WI38 (cell line): ENCODE results near the gene OAS1.

Experiments
- H3K4me3 ChIP-seq: 2 replicates; pipeline ENCODE4 v1.5.1; 2011; ENCODE audit warnings: low read depth, mild to moderate bottlenecking, control low read depth, low read length
- TF ChIP-seq, protein P1 (sequence below): IDR thresholded peaks from 2 replicates; pipeline ENCODE4 v1.5.1; 2012; ENCODE audit warnings: low read depth, mild to moderate bottlenecking, control low read depth, low read length

OAS1 gene

DNA sequence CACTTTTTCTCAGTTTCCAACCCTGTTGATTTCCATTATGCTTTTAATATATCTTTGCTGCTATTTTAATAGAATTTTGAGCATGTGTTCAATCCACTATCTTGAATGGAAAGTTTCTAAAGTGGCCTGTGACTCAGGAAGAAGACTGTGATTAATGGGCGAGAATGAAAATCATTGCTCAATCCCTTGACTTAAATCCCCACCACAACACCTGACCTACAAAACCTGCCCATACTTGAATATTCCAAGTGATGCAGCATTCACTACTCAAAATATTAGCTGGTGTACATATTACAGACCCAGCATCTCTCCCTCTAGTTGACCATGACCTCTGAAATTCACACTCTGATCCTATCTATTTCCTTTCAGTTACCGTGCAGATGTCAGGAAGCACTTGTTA, 30.2 kb downstream of the OAS1 start:
- TF ChIP-seq, protein P1, sequence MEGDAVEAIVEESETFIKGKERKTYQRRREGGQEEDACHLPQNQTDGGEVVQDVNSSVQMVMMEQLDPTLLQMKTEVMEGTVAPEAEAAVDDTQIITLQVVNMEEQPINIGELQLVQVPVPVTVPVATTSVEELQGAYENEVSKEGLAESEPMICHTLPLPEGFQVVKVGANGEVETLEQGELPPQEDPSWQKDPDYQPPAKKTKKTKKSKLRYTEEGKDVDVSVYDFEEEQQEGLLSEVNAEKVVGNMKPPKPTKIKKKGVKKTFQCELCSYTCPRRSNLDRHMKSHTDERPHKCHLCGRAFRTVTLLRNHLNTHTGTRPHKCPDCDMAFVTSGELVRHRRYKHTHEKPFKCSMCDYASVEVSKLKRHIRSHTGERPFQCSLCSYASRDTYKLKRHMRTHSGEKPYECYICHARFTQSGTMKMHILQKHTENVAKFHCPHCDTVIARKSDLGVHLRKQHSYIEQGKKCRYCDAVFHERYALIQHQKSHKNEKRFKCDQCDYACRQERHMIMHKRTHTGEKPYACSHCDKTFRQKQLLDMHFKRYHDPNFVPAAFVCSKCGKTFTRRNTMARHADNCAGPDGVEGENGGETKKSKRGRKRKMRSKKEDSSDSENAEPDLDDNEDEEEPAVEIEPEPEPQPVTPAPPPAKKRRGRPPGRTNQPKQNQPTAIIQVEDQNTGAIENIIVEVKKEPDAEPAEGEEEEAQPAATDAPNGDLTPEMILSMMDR: no peak

DNA sequence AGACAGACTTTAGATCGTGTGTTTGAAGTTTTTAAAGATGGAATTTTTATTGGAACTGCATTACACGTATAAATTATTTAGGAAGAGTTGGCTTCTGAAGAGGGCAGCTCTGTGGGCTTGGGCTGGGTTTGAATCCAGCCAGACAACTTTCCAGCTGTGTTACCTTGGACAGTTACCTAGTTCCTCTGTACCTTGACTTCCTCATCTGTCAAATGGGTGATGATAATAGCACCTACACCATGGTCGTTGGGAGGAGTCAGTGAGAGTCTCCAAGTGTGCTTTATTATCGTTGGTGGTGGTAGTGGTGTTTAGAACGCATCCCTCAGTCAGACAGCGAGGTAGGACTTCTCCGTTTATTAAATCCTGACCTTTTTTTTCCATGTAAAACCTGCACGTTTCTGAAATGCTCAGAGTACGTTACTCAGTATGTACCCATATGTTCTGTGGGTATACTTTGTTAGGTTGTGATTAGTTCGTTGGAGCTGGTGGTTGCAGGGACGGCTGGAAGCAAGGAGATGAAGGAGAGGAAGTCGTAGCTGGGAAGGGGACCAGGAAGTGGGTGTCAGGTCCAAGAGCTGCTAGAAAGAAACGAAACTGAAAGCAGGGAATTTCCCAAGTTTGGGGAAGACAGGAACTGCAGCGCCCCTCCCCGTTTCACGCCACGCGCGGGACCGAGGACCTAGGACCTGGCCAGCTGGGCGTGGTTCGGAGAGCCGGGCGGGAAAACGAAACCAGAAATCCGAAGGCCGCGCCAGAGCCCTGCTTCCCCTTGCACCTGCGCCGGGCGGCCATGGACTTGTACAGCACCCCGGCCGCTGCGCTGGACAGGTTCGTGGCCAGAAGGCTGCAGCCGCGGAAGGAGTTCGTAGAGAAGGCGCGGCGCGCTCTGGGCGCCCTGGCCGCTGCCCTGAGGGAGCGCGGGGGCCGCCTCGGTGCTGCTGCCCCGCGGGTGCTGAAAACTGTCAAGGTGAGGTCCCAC, 31.3 kb downstream of the OAS1 start, which contains the start of gene OAS3:
TSS of gene OAS3 (plus strand) at position 734 of the 979 bp plus-strand sequence. CDS start at position 791, 57 bp downstream.
- peak within 1 kb of the TSS; percentile 61 for H3K4me3 ChIP-seq
- TF ChIP-seq, protein P1: no peak

More for the DNA sequence above, 30.2 kb downstream of the OAS1 start:
- H3K4me3 ChIP-seq: no peak overlapping the region

DNA sequence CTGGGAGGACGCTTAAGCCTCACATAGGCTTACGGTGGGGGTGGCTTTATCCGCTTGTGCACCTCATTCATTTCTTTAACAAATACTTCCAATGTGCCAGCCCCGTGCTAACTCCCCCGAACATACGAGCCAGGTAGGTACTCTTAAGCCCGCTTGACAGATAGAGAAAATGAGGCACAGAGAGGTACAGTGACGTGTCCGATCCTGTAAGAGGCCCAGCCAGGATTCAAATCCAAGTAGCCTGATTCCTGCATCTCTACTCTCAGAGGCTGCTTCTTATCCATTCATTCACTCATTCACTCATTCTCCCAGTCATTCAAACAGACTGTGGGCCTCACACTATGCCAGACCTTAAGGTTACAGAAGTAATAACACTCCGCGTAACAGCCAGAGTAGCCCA, 32.0 kb downstream of the OAS1 start:
- H3K4me3 ChIP-seq: peak overlapping the region; percentile 61
- TF ChIP-seq, protein P1: no peak

DNA sequence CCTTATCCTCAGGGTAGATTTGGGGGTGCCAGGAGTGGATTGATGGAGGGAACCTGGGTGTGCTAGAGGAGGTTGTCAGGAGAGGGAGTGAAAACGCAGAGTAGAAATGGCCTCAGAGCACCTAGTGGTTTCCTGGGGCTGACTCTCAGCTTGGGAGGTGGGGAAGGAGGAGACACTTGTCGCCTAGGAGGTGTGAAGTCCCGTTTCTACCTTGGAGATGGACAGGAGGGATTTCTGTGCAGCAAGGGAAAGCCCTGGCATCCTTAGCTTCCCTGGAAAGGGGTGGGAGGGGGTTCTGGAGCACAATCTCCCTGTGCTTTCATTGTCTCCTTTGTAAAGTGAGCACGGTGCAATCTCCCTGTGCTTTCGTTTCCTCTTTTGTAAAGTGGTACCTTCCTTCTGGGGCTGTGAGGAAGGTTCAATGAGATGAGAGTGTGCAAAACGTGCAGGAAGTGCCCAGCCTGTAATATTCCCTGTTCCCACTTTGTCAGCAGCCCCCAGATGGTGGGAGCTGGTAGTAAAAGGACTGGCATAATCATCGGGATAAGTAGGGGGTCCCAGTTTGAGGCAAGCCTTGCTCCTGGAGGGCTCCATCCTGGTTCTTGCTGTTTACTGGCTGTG, 33.1 kb downstream of the OAS1 start:
- TF ChIP-seq, protein P1: no peak
- H3K4me3 ChIP-seq: no peak overlapping the region

DNA sequence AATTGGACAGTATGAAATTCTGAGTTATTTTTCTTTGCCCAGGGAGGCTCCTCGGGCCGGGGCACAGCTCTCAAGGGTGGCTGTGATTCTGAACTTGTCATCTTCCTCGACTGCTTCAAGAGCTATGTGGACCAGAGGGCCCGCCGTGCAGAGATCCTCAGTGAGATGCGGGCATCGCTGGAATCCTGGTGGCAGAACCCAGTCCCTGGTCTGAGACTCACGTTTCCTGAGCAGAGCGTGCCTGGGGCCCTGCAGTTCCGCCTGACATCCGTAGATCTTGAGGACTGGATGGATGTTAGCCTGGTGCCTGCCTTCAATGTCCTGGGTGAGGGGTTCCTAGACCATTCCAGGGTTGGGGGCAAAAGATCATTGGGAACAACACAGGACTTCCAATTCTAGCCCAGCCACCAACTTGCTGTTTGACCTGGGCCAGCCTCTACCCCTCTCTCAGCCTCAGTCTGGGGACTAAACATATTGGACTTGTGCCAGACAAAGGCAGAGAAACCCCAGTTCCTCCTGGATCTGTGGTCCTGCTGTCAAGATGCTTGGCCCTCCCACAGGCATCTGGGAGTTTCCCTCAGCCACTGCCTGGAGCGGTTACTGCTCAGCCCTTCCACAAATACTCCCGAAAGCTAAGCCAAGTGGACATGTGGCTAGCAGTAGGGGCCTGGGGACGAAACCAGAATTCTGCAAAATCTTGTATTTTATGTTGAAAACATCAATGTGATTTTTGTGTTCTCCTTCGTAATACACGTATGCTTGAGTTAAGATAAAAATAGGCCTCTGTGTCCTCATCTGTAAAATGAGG, 35.0 kb downstream of the OAS1 start:
- TF ChIP-seq, protein P1: no peak
- no peak overlapping the region for H3K4me3 ChIP-seq

DNA sequence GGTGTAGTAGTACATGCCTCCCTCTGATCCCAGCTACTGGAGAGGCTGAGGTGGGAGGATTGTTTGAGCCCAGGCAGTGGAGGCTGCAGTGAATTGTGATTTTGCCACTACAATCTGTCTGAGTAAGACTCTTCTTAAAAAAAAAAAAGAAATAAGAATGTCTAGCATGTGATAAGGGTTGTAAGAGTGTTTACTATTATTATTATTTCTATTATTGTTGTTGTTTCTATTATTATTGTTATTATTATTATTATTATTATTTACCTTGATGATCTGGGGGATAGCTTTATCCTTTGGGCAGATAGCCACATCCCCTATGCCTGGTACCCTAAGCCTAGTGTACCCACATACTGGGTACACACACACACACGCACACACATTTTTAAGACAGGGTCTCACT, 35.8 kb downstream of the OAS1 start:
- TF ChIP-seq, protein P1: no peak
- no peak overlapping the region for H3K4me3 ChIP-seq
